Measurements from ENCODE around the gene KIF5C. TPM values are rescaled to one million over a fixed set of nuclear protein-coding genes. Genes with fewer than 3 reads are reported as not detected.

The KIF5C gene
- total RNA-seq, 1 donor from 2014 or later, result 24.3 TPM

GRCh38 chr2:148935791-148936190, 60.8 kb downstream of the KIF5C start:
- H3K27me3 Mint-ChIP-seq (ENCODE audit: low read depth, unreplicated experiment), result no peaks in the 10 kb centered on the region
- TF ChIP-seq CTCF (IDR thresholded peaks at IDR 0.05; ENCODE audit: insufficient read depth, low read depth, low read length) (no peak), EZH2 (IDR thresholded peaks at IDR 0.05; ENCODE audit: insufficient read depth, low read length) (no peak)
- Histone ChIP-seq H2AFZ (ENCODE audit: low read depth, low read length) (no peak overlapping the region), H3K79me2 (ENCODE audit: insufficient read depth, low read length) (no peaks in the 10 kb centered on the region), H3K4me2 (ENCODE audit: low read length) (no peak overlapping the region), H3K4me3 (ENCODE audit: insufficient read depth, low read depth, low read length) (no peak overlapping the region), H3K4me1 (ENCODE audit: insufficient read depth, low read length) (no peaks in the 10 kb centered on the region), H3K27me3 (ENCODE audit: insufficient read depth, low read length) (no peaks in the 10 kb centered on the region), H3K9ac (ENCODE audit: low read length) (no peak overlapping the region), H3K27ac (ENCODE audit: low read depth, low read length) (no peak overlapping the region), H4K20me1 (ENCODE audit: insufficient read depth, low read length) (no peaks in the 10 kb centered on the region), H3K36me3 (ENCODE audit: insufficient read depth, low read length) (no peaks in the 10 kb centered on the region), H3K9me3 (ENCODE audit: insufficient read depth, low read depth, low read length) (no peaks in the 10 kb centered on the region)
- H3K36me3 Mint-ChIP-seq (ENCODE audit: low read depth, unreplicated experiment), result peaks cover 5% of the 10 kb centered on the region
- no peak overlapping the region for H3K27ac Mint-ChIP-seq (ENCODE audit: unreplicated experiment)
- FAIRE-seq, result no peak
- H3K4me3 Mint-ChIP-seq (ENCODE audit: unreplicated experiment), result no peak overlapping the region
- H3K4me1 Mint-ChIP-seq (ENCODE audit: low read depth, unreplicated experiment), result peaks cover under 1% of the 10 kb centered on the region
- no peaks in the 10 kb centered on the region for H3K9me3 Mint-ChIP-seq (ENCODE audit: unreplicated experiment)
- DNase-seq (ENCODE audit: low read depth), result peak; percentile 3

- no peaks in the 10 kb centered on the region for H3K9me3 Mint-ChIP-seq (ENCODE audit: unreplicated experiment)
- H3K4me1 Mint-ChIP-seq (ENCODE audit: low read depth, unreplicated experiment), result no peaks in the 10 kb centered on the region
- TF ChIP-seq EZH2 (IDR thresholded peaks at IDR 0.05; ENCODE audit: insufficient read depth, low read length) (no peak), CTCF (IDR thresholded peaks at IDR 0.05; ENCODE audit: insufficient read depth, low read depth, low read length) (no peak)
- H3K79me2 ChIP-seq (ENCODE audit: insufficient read depth, low read length), result no peaks in the 10 kb centered on the region
- no peak overlapping the region for H3K27ac Mint-ChIP-seq (ENCODE audit: unreplicated experiment)
- H3K9me3 ChIP-seq (ENCODE audit: insufficient read depth, low read depth, low read length), result no peaks in the 10 kb centered on the region
- H3K9ac ChIP-seq (ENCODE audit: low read length), result no peak overlapping the region
- no peak overlapping the region for H3K4me3 ChIP-seq (ENCODE audit: insufficient read depth, low read depth, low read length)
- no peak for DNase-seq (ENCODE audit: low read depth)
- no peak overlapping the region for H3K4me2 ChIP-seq (ENCODE audit: low read length)
- no peak for FAIRE-seq
- peaks cover 5% of the 10 kb centered on the region for H3K36me3 Mint-ChIP-seq (ENCODE audit: low read depth, unreplicated experiment)
- H3K27me3 Mint-ChIP-seq (ENCODE audit: low read depth, unreplicated experiment), result no peaks in the 10 kb centered on the region
- H3K27me3 ChIP-seq (ENCODE audit: insufficient read depth, low read length), result no peaks in the 10 kb centered on the region
- no peak overlapping the region for H2AFZ ChIP-seq (ENCODE audit: low read depth, low read length)
- H4K20me1 ChIP-seq (ENCODE audit: insufficient read depth, low read length), result no peaks in the 10 kb centered on the region
- H3K27ac ChIP-seq (ENCODE audit: low read depth, low read length), result no peak overlapping the region
- no peak overlapping the region for H3K4me3 Mint-ChIP-seq (ENCODE audit: unreplicated experiment)
- no peaks in the 10 kb centered on the region for H3K4me1 ChIP-seq (ENCODE audit: insufficient read depth, low read length)
- no peaks in the 10 kb centered on the region for H3K36me3 ChIP-seq (ENCODE audit: insufficient read depth, low read length)
These were observed 61.9 kb downstream of the KIF5C start for GRCh38 chr2:148936857-148937450.

- Histone ChIP-seq H3K9me3 (ENCODE audit: insufficient read depth, low read depth, low read length) (no peaks in the 10 kb centered on the region), H3K27ac (ENCODE audit: low read depth, low read length) (no peak overlapping the region), H3K79me2 (ENCODE audit: insufficient read depth, low read length) (no peaks in the 10 kb centered on the region), H3K4me1 (ENCODE audit: insufficient read depth, low read length) (no peaks in the 10 kb centered on the region), H3K27me3 (ENCODE audit: insufficient read depth, low read length) (no peaks in the 10 kb centered on the region), H3K4me3 (ENCODE audit: insufficient read depth, low read depth, low read length) (no peak overlapping the region), H3K36me3 (ENCODE audit: insufficient read depth, low read length) (no peaks in the 10 kb centered on the region), H3K9ac (ENCODE audit: low read length) (no peak overlapping the region), H2AFZ (ENCODE audit: low read depth, low read length) (no peak overlapping the region), H4K20me1 (ENCODE audit: insufficient read depth, low read length) (no peaks in the 10 kb centered on the region), H3K4me2 (ENCODE audit: low read length) (no peak overlapping the region)
- no peak for FAIRE-seq
- Mint-ChIP-seq H3K4me3 (ENCODE audit: unreplicated experiment) (no peak overlapping the region), H3K27me3 (ENCODE audit: low read depth, unreplicated experiment) (no peaks in the 10 kb centered on the region), H3K4me1 (ENCODE audit: low read depth, unreplicated experiment) (no peaks in the 10 kb centered on the region), H3K9me3 (ENCODE audit: unreplicated experiment) (no peaks in the 10 kb centered on the region), H3K36me3 (ENCODE audit: low read depth, unreplicated experiment) (peaks cover 13% of the 10 kb centered on the region), H3K27ac (ENCODE audit: unreplicated experiment) (no peak overlapping the region)
- no peak for TF ChIP-seq EZH2 (IDR thresholded peaks at IDR 0.05; ENCODE audit: insufficient read depth, low read length)
- no peak for TF ChIP-seq CTCF (IDR thresholded peaks at IDR 0.05; ENCODE audit: insufficient read depth, low read depth, low read length)
- DNase-seq (ENCODE audit: low read depth), result no peak
These were observed 64.2 kb downstream of the KIF5C start for GRCh38 chr2:148939271-148939670.

Data from astrocyte (in vitro differentiated cells and primary cell).